Cardiac muscle cell (in vitro differentiated cells and primary cell): ENCODE measurements around the gene CUX1. TPM values are rescaled to one million over a fixed set of nuclear protein-coding genes. Genes with fewer than 3 reads are reported as not detected.

ENCODE experiments used
- DNase-seq, 2 donors: peaks; one replicate each; pipeline versions ENCODE4 v3.0.0 to v3.0.0-alpha.2; 2010 to 2017; ENCODE audit warnings: low read depth in 1 of 2, low spot score in 1 of 2
- H3K27ac ChIP-seq: fragments of 200-600 bp; sonication (generic); 2 replicates; pipeline ENCODE4 v1.5.1; 2016
- H3K27me3 ChIP-seq: fragments of 200-600 bp; sonication (generic); 2 replicates; pipeline ENCODE4 v1.6.0; 2016; ENCODE audit warnings: control low read depth
- H3K36me3 ChIP-seq: fragments of 200-600 bp; sonication (generic); 2 replicates; pipeline ENCODE4 v1.5.1; 2016; ENCODE audit warnings: control low read depth
- H3K4me1 ChIP-seq: fragments of 200-600 bp; sonication (generic); 2 replicates; pipeline ENCODE4 v1.8.1; 2017; ENCODE audit warnings: low read depth, mild to moderate bottlenecking, mixed run types
- H3K4me3 ChIP-seq: fragments of 200-600 bp; sonication (generic); 2 replicates; pipeline ENCODE4 v1.5.1; 2016; ENCODE audit warnings: mild to moderate bottlenecking
- H3K9me3 ChIP-seq: fragments of 200-600 bp; sonication (generic); 2 replicates; pipeline ENCODE4 v1.5.1; 2017; ENCODE audit warnings: low read depth, mild to moderate bottlenecking, control low read depth
- CTCF ChIP-seq: IDR thresholded peaks from 2 replicates; pipeline ENCODE4 v1.5.1; 2012; ENCODE audit warnings: low read depth, mild to moderate bottlenecking, low read length
- polyA plus RNA-seq: library from polyadenylated mRNA; unstranded; fragments of >200 nt; fragmentation: Nextera tagmentation; extraction: Ambion mirVana; gene quantifications from 2 replicates; pipeline ENCODE4 v1.2.1, GENCODE V29; 2016
- total RNA-seq: library from RNA; depleted of rRNA; stranded (reverse); fragments of >200 nt; gene quantifications from 2 replicates; pipeline ENCODE4 v1.2.3, GENCODE V29; 2016

Gene CUX1
- total and polyA plus RNA-seq, 2 experiments from 2014 or later = 67.7 to 85.3 TPM

GRCh38 chr7:101934618-101935017, 117.2 kb downstream of the CUX1 start:
- Histone ChIP-seq H3K36me3 (no peaks in the 10 kb centered on the region), H3K27me3 (no peaks in the 10 kb centered on the region), H3K27ac (peak overlapping the region; percentile 23), H3K4me1 (peaks cover 52% of the 10 kb centered on the region), H3K4me3 (no peak overlapping the region), H3K9me3 (no peaks in the 10 kb centered on the region)
- DNase-seq = no peak
- TF ChIP-seq CTCF = no peak

GRCh38 chr7:101935521-101936141, 118.2 kb downstream of the CUX1 start:
- DNase-seq = no peak
- H3K4me1 ChIP-seq = peaks cover 55% of the 10 kb centered on the region
- no peaks in the 10 kb centered on the region for H3K27me3 ChIP-seq
- no peaks in the 10 kb centered on the region for H3K9me3 ChIP-seq
- TF ChIP-seq CTCF = no peak
- H3K27ac ChIP-seq = peak overlapping the region; percentile 68
- no peaks in the 10 kb centered on the region for H3K36me3 ChIP-seq
- H3K4me3 ChIP-seq = no peak overlapping the region

- peak overlapping the region; percentile 66 for H3K27ac ChIP-seq
- no peak for TF ChIP-seq CTCF
- peak overlapping the region; percentile 3 for H3K4me3 ChIP-seq
- no peaks in the 10 kb centered on the region for H3K36me3 ChIP-seq
- H3K27me3 ChIP-seq = no peaks in the 10 kb centered on the region
- H3K4me1 ChIP-seq = peaks cover 61% of the 10 kb centered on the region
- no peak for DNase-seq
- no peaks in the 10 kb centered on the region for H3K9me3 ChIP-seq
Observed at GRCh38 chr7:101936223-101936610, 118.8 kb downstream of the CUX1 start.

- peaks cover 63% of the 10 kb centered on the region for H3K4me1 ChIP-seq
- DNase-seq = peak in 1 of 2 donors; percentile 71
Observed at GRCh38 chr7:101936611-101937231, 119.3 kb downstream of the CUX1 start.

More at GRCh38 chr7:101936611-101937231, 119.3 kb downstream of the CUX1 start:
- peak overlapping the region; percentile 66 for H3K27ac ChIP-seq
- H3K27me3 ChIP-seq = no peaks in the 10 kb centered on the region
- H3K36me3 ChIP-seq = no peaks in the 10 kb centered on the region
- H3K4me3 ChIP-seq = peak overlapping the region; percentile 3
- TF ChIP-seq CTCF = no peak
- H3K9me3 ChIP-seq = no peaks in the 10 kb centered on the region
